OCI-M2 (cell line): ENCODE measurements around the gene SCML1.

Experiments
- DNase-seq: peaks from one replicate; lab custom pipeline; 2025; ENCODE audit not compliant: unreplicated experiment; lab: John Stamatoyannopoulos, UW

The SCML1 gene

GRCh38 chrX:17736856-17737709 is at the start of gene SCML1:
Gene SCML1 (plus strand): TSS chrX:17737493. CDS start chrX:17744187, 6,694 bp downstream.
- DNase-seq, result peak; percentile 78

GRCh38 chrX:17687648-17688047 is 49.6 kb upstream of the SCML1 start:
- DNase-seq, result no peak

GRCh38 chrX:17689971-17690409 is 47.3 kb upstream of the SCML1 start:
- DNase-seq, result peak; percentile 0

- no peak for DNase-seq
Measured at GRCh38 chrX:17692709-17693346, 44.5 kb upstream of the SCML1 start.

GRCh38 chrX:17697191-17697590 is 40.1 kb upstream of the SCML1 start:
- no peak for DNase-seq

- DNase-seq, result no peak
Measured at GRCh38 chrX:17700976-17701375, 36.3 kb upstream of the SCML1 start.

- DNase-seq, result no peak
Measured at GRCh38 chrX:17703201-17703600, 34.1 kb upstream of the SCML1 start.

GRCh38 chrX:17705211-17705610 is 32.1 kb upstream of the SCML1 start:
- no peak for DNase-seq

- DNase-seq, result no peak
Measured at GRCh38 chrX:17706676-17707075, 30.6 kb upstream of the SCML1 start.

GRCh38 chrX:17707731-17708130 is 29.6 kb upstream of the SCML1 start:
- DNase-seq, result no peak

- DNase-seq, result no peak
Measured at GRCh38 chrX:17710871-17711301, 26.4 kb upstream of the SCML1 start.

GRCh38 chrX:17713288-17713687 is 24.0 kb upstream of the SCML1 start:
- DNase-seq, result no peak

GRCh38 chrX:17718649-17719165 is 18.6 kb upstream of the SCML1 start:
- DNase-seq, result no peak

GRCh38 chrX:17719711-17720110 is 17.6 kb upstream of the SCML1 start:
- DNase-seq, result no peak

- no peak for DNase-seq
Measured at GRCh38 chrX:17721715-17722114, 15.6 kb upstream of the SCML1 start.

GRCh38 chrX:17725181-17725580 is 12.1 kb upstream of the SCML1 start:
- DNase-seq, result no peak

GRCh38 chrX:17732138-17732783 is 5.0 kb upstream of the SCML1 start:
- DNase-seq, result no peak

GRCh38 chrX:17735406-17735805 is 1.9 kb upstream of the SCML1 start:
- DNase-seq, result no peak

GRCh38 chrX:17736478-17736855 is 826 bp upstream of the SCML1 start:
- no peak for DNase-seq

GRCh38 chrX:17737710-17737985 is 355 bp downstream of the SCML1 start:
- DNase-seq, result no peak

- DNase-seq, result no peak
Measured at GRCh38 chrX:17737986-17738713, 857 bp downstream of the SCML1 start.
